HepG2 (cell line): ENCODE data around the gene MBD3L3. TPM values are rescaled to one million over a fixed set of nuclear protein-coding genes. Genes with fewer than 3 reads are reported as not detected.

Source experiments
- BCL6 ChIP-seq: IDR thresholded peaks from 2 replicates; pipeline ENCODE4 v1.6.1; 2016; ENCODE audit warnings: missing genetic modification reagents, missing compliant biosample characterization
- CHD4 ChIP-seq: fragments of 200-600 bp; sonication (generic); IDR thresholded peaks from 2 replicates; pipeline ENCODE4 v1.7.0; 2017; ENCODE audit warnings: mild to moderate bottlenecking, low read length, borderline replicate concordance
- FOXJ3 ChIP-seq: sonication (generic); formaldehyde crosslinking; IDR thresholded peaks from 2 replicates; pipeline ENCODE4 v1.4.0; 2020; ENCODE audit warnings: missing genetic modification reagents, mild to moderate bottlenecking, borderline replicate concordance
- GMEB1 ChIP-seq: sonication (generic); formaldehyde crosslinking; IDR thresholded peaks from 2 replicates; pipeline ENCODE4 v1.5.1; 2020; ENCODE audit warnings: missing genetic modification reagents, mild to moderate bottlenecking, borderline replicate concordance
- GPBP1L1 ChIP-seq: sonication (generic); formaldehyde crosslinking; IDR thresholded peaks from 2 replicates; pipeline ENCODE4 v1.5.0; 2020; ENCODE audit warnings: mild to moderate bottlenecking, missing genetic modification reagents
- JUNB ChIP-seq: sonication (generic); formaldehyde crosslinking; IDR thresholded peaks from 2 replicates; pipeline ENCODE4 v1.8.0; 2022; ENCODE audit warnings: missing genetic modification reagents, mild to moderate bottlenecking, borderline replicate concordance
- MYNN ChIP-seq: sonication (generic); formaldehyde crosslinking; IDR thresholded peaks from 2 replicates; pipeline ENCODE4 v1.4.0; 2020; ENCODE audit warnings: mild to moderate bottlenecking, low read depth, missing genetic modification reagents
- PREB ChIP-seq: sonication (generic); formaldehyde crosslinking; IDR thresholded peaks from 2 replicates; pipeline ENCODE4 v1.4.0; 2020; ENCODE audit warnings: missing genetic modification reagents
- THAP11 ChIP-seq: IDR thresholded peaks from 2 replicates; pipeline ENCODE4 v1.6.1; 2016; ENCODE audit warnings: missing biosample characterization, missing genetic modification reagents
- ZFP36 ChIP-seq: fragments of 150-350 bp; IDR thresholded peaks from 2 replicates; pipeline ENCODE4 v1.6.1; 2018; ENCODE audit warnings: borderline replicate concordance, low read length, low read depth; ENCODE audit not compliant: partially characterized antibody
- ZNF138 ChIP-seq: sonication (generic); formaldehyde crosslinking; IDR thresholded peaks from 2 replicates; pipeline ENCODE4 v1.5.0; 2020; ENCODE audit warnings: mild to moderate bottlenecking, low read depth, missing genetic modification reagents
- ZNF143 ChIP-seq: sonication (generic); formaldehyde crosslinking; IDR thresholded peaks from 2 replicates; pipeline ENCODE4 v1.4.0; 2020; ENCODE audit warnings: missing genetic modification reagents
- ZNF414 ChIP-seq: sonication (generic); formaldehyde crosslinking; IDR thresholded peaks from 2 replicates; pipeline ENCODE4 v1.5.0; 2020; ENCODE audit warnings: missing genetic modification reagents
- ZNF672 ChIP-seq: sonication (generic); formaldehyde crosslinking; IDR thresholded peaks from 2 replicates; pipeline ENCODE4 v1.8.1; 2022; ENCODE audit warnings: missing genetic modification reagents
- ZNF841 ChIP-seq: sonication (generic); formaldehyde crosslinking; IDR thresholded peaks from 2 replicates; pipeline ENCODE4 v1.8.1; 2023; ENCODE audit warnings: missing genetic modification reagents, borderline replicate concordance
- polyA plus RNA-seq, 8 experiments: library from polyadenylated mRNA; depleted of rRNA in 3 of 8; stranded (reverse) in 7 of 8; unstranded in 1 of 8; fragments of >200 nt; fragmentation: Illumina TruSeq in 4 of 8; extraction: Trizol in 4 of 8; gene quantifications; 2 replicates each; pipeline versions ENCODE4 v1.2.1 to v1.2.3, GENCODE V29; 2011 to 2016; ENCODE audit warnings: low read depth in 4 of 8, missing spikeins in 1 of 8, mixed read lengths in 1 of 8; ENCODE audit not compliant: insufficient read depth in 1 of 8
- total RNA-seq, 5 experiments: library from RNA; depleted of rRNA; stranded (reverse); fragments of >200 nt; fragmentation: Illumina TruSeq; extraction: Trizol; gene quantifications; 2 replicates each; pipeline ENCODE4 v1.2.3, GENCODE V29; 2016; ENCODE audit warnings: low read depth in 1 of 5
- TF ChIP-seq, protein P1 (sequence below): sonication (generic); formaldehyde crosslinking; IDR thresholded peaks from 2 replicates; pipeline ENCODE4 v1.8.0; 2022; ENCODE audit warnings: mild to moderate bottlenecking, missing genetic modification reagents
- TF ChIP-seq, protein P2 (sequence below): sonication (generic); formaldehyde crosslinking; IDR thresholded peaks from 2 replicates; pipeline ENCODE4 v1.4.0; 2020; ENCODE audit warnings: missing genetic modification reagents
- TF ChIP-seq, protein P3 (sequence below): sonication (generic); formaldehyde crosslinking; conservative IDR thresholded peaks from 2 replicates; pipeline ENCODE4 v1.8.0; 2022; ENCODE audit warnings: mild to moderate bottlenecking, moderate library complexity, missing genetic modification reagents

Gene MBD3L3
- total and polyA plus RNA-seq, 2 of the 13 experiments (the other 11 are each of a cell fraction or from before 2014, with no cell fraction given), result not detected

GRCh38 chr19:7098701-7099596 lies 40.5 kb upstream of the MBD3L3 start (continued):
- no peak for TF ChIP-seq ZNF414 (CRISPR knock-in tag)
- TF ChIP-seq ZNF143 (CRISPR knock-in tag), result no peak
- no peak for TF ChIP-seq ZNF672 (CRISPR knock-in tag)
- TF ChIP-seq ZFP36, result no peak
- no peak for TF ChIP-seq CHD4
- TF ChIP-seq, protein P1, sequence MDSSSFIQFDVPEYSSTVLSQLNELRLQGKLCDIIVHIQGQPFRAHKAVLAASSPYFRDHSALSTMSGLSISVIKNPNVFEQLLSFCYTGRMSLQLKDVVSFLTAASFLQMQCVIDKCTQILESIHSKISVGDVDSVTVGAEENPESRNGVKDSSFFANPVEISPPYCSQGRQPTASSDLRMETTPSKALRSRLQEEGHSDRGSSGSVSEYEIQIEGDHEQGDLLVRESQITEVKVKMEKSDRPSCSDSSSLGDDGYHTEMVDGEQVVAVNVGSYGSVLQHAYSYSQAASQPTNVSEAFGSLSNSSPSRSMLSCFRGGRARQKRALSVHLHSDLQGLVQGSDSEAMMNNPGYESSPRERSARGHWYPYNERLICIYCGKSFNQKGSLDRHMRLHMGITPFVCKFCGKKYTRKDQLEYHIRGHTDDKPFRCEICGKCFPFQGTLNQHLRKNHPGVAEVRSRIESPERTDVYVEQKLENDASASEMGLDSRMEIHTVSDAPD (CRISPR knock-in tag), result no peak
- TF ChIP-seq FOXJ3 (CRISPR knock-in tag), result no peak
- no peak for TF ChIP-seq BCL6
- no peak for TF ChIP-seq ZNF138 (CRISPR knock-in tag)
- no peak for TF ChIP-seq ZNF841 (CRISPR knock-in tag)
- TF ChIP-seq THAP11, result no peak; the same call in 1 of the 2 replicates
- no peak for TF ChIP-seq MYNN (CRISPR knock-in tag)
- peak; percentile 52; the same call in 1 of the 2 replicates for TF ChIP-seq JUNB (CRISPR knock-in tag)
- no peak for TF ChIP-seq GMEB1 (CRISPR knock-in tag)
- TF ChIP-seq, protein P2, sequence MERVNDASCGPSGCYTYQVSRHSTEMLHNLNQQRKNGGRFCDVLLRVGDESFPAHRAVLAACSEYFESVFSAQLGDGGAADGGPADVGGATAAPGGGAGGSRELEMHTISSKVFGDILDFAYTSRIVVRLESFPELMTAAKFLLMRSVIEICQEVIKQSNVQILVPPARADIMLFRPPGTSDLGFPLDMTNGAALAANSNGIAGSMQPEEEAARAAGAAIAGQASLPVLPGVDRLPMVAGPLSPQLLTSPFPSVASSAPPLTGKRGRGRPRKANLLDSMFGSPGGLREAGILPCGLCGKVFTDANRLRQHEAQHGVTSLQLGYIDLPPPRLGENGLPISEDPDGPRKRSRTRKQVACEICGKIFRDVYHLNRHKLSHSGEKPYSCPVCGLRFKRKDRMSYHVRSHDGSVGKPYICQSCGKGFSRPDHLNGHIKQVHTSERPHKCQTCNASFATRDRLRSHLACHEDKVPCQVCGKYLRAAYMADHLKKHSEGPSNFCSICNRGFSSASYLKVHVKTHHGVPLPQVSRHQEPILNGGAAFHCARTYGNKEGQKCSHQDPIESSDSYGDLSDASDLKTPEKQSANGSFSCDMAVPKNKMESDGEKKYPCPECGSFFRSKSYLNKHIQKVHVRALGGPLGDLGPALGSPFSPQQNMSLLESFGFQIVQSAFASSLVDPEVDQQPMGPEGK, result no peak; the same call in 1 of the 2 replicates
- TF ChIP-seq, protein P3, sequence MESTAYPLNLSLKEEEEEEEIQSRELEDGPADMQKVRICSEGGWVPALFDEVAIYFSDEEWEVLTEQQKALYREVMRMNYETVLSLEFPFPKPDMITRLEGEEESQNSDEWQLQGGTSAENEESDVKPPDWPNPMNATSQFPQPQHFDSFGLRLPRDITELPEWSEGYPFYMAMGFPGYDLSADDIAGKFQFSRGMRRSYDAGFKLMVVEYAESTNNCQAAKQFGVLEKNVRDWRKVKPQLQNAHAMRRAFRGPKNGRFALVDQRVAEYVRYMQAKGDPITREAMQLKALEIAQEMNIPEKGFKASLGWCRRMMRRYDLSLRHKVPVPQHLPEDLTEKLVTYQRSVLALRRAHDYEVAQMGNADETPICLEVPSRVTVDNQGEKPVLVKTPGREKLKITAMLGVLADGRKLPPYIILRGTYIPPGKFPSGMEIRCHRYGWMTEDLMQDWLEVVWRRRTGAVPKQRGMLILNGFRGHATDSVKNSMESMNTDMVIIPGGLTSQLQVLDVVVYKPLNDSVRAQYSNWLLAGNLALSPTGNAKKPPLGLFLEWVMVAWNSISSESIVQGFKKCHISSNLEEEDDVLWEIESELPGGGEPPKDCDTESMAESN, result no peak
- TF ChIP-seq GPBP1L1, result no peak
- TF ChIP-seq PREB (CRISPR knock-in tag), result no peak
